ENCODE measurements around the gene DVL1.

DVL1 gene

DNA sequence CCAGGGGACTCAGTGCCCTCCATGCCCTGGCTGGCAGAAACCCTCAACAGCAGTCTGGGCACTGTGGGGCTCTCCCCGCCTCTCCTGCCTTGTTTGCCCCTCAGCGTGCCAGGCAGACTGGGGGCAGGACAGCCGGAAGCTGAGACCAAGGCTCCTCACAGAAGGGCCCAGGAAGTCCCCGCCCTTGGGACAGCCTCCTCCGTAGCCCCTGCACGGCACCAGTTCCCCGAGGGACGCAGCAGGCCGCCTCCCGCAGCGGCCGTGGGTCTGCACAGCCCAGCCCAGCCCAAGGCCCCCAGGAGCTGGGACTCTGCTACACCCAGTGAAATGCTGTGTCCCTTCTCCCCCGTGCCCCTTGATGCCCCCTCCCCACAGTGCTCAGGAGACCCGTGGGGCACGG lies 21.0 kb downstream of the DVL1 start:
- H3K36me3 ChIP-seq (ENCODE audit: insufficient read depth, low read length): no peaks in the 10 kb centered on the region
- H3K4me3 ChIP-seq (ENCODE audit: low read depth in 1 of 2, low read length in 2 of 2): no peak overlapping the region
- peaks cover 0 to 8% of the 10 kb centered on the region in 2 donors for H3K27me3 ChIP-seq (ENCODE audit: control insufficient read depth in 1 of 2, insufficient read depth in 2 of 2, low read length in 2 of 2)
- no peaks in the 10 kb centered on the region for H3K9me3 ChIP-seq (ENCODE audit: low read length)
- H3K9ac ChIP-seq (ENCODE audit: low read length): no peak overlapping the region
- H3K27ac ChIP-seq (ENCODE audit: low read depth, low read length): no peak overlapping the region
- H3K4me1 ChIP-seq (ENCODE audit: insufficient read depth, low read length): peaks cover 17% of the 10 kb centered on the region

GRCh38 chr1:1327291-1327690 lies 21.9 kb downstream of the DVL1 start:
- H3K27ac ChIP-seq (ENCODE audit: low read depth, low read length): no peak overlapping the region
- H3K9ac ChIP-seq (ENCODE audit: low read length): no peak overlapping the region
- no peak overlapping the region for H3K4me3 ChIP-seq (ENCODE audit: low read depth in 1 of 2, low read length in 2 of 2)
- no peaks in the 10 kb centered on the region for H3K9me3 ChIP-seq (ENCODE audit: low read length)
- no peaks in the 10 kb centered on the region for H3K36me3 ChIP-seq (ENCODE audit: insufficient read depth, low read length)
- H3K27me3 ChIP-seq (ENCODE audit: control insufficient read depth in 1 of 2, insufficient read depth in 2 of 2, low read length in 2 of 2): peaks cover 0 to 8% of the 10 kb centered on the region in 2 donors
- peaks cover 18% of the 10 kb centered on the region for H3K4me1 ChIP-seq (ENCODE audit: insufficient read depth, low read length)

DNA sequence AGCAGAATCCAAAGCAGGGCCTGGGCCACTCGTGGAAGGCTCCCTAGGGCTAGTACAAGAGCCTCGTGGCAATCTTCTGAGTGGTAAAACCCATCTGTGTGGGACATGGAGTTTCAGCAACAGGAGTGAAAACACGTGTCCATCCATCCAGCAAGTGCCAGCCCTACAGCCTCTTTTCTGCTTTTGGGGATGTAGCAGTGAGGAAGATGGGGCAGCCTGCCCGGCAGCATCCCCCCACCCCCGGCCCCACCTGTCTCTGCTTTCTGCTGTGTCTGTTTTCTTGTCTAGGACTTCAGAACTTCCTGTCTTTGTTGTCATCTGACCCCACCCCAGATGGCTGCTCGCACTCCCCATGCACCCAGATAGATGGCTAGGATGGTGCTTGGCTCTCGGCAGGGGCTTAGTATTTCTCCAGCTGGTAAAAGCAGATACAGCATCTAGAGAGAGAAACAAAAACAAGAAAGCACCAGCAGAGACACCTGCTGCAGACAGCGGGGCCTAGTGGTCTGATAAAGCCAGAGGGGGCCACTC lies 23.1 kb downstream of the DVL1 start:
- H3K4me1 ChIP-seq (ENCODE audit: insufficient read depth, low read length): peaks cover 24% of the 10 kb centered on the region
- H3K36me3 ChIP-seq (ENCODE audit: insufficient read depth, low read length): no peaks in the 10 kb centered on the region
- no peaks in the 10 kb centered on the region for H3K9me3 ChIP-seq (ENCODE audit: low read length)
- peak overlapping the region in 1 of 2 donors; percentile 77 for H3K4me3 ChIP-seq (ENCODE audit: low read depth in 1 of 2, low read length in 2 of 2)
- H3K27me3 ChIP-seq (ENCODE audit: control insufficient read depth in 1 of 2, insufficient read depth in 2 of 2, low read length in 2 of 2): peaks cover 0 to 6% of the 10 kb centered on the region in 2 donors
- no peak overlapping the region for H3K9ac ChIP-seq (ENCODE audit: low read length)
- no peak overlapping the region for H3K27ac ChIP-seq (ENCODE audit: low read depth, low read length)

GRCh38 chr1:1325288-1326074 lies 23.7 kb downstream of the DVL1 start:
- peak overlapping the region; percentile 88 for H3K27ac ChIP-seq (ENCODE audit: low read depth, low read length)
- peak overlapping the region; percentile 44 for H3K9ac ChIP-seq (ENCODE audit: low read length)
- no peaks in the 10 kb centered on the region for H3K9me3 ChIP-seq (ENCODE audit: low read length)
- H3K4me1 ChIP-seq (ENCODE audit: insufficient read depth, low read length): peaks cover 24% of the 10 kb centered on the region
- H3K4me3 ChIP-seq (ENCODE audit: low read depth in 1 of 2, low read length in 2 of 2): peak overlapping the region; percentile 77 to 91
- no peaks in the 10 kb centered on the region for H3K27me3 ChIP-seq (ENCODE audit: control insufficient read depth in 1 of 2, insufficient read depth in 2 of 2, low read length in 2 of 2)
- H3K36me3 ChIP-seq (ENCODE audit: insufficient read depth, low read length): peaks cover under 1% of the 10 kb centered on the region

- no peaks in the 10 kb centered on the region for H3K27me3 ChIP-seq (ENCODE audit: control insufficient read depth in 1 of 2, insufficient read depth in 2 of 2, low read length in 2 of 2)
- H3K27ac ChIP-seq (ENCODE audit: low read depth, low read length): peak within 1 kb of the TSS; percentile 88
- no peaks in the 10 kb centered on the region for H3K9me3 ChIP-seq (ENCODE audit: low read length)
- H3K36me3 ChIP-seq (ENCODE audit: insufficient read depth, low read length): peaks cover 8% of the 10 kb centered on the region
- peaks cover 24% of the 10 kb centered on the region for H3K4me1 ChIP-seq (ENCODE audit: insufficient read depth, low read length)
- peak within 1 kb of the TSS; percentile 77 to 91 for H3K4me3 ChIP-seq (ENCODE audit: low read depth in 1 of 2, low read length in 2 of 2)
- H3K9ac ChIP-seq (ENCODE audit: low read length): peak within 1 kb of the TSS; percentile 44
These were observed 24.5 kb downstream of the DVL1 start, which contains the start of the genes CPTP and INTS11 for GRCh38 chr1:1324524-1325287. Gene CPTP (plus strand): TSS chr1:1324802. CDS start chr1:1326911, 2,109 bp downstream. Gene INTS11 (minus strand): TSS chr1:1324660. CDS start chr1:1324608, 52 bp downstream.

GRCh38 chr1:1324084-1324523 lies 25.1 kb downstream of the DVL1 start:
- Histone ChIP-seq H3K36me3 (ENCODE audit: insufficient read depth, low read length) (peaks cover 14% of the 10 kb centered on the region), H3K27ac (ENCODE audit: low read depth, low read length) (peak overlapping the region; percentile 86), H3K4me1 (ENCODE audit: insufficient read depth, low read length) (peaks cover 27% of the 10 kb centered on the region), H3K27me3 (ENCODE audit: control insufficient read depth in 1 of 2, insufficient read depth in 2 of 2, low read length in 2 of 2) (no peaks in the 10 kb centered on the region), H3K9ac (ENCODE audit: low read length) (no peak overlapping the region), H3K9me3 (ENCODE audit: low read length) (no peaks in the 10 kb centered on the region), H3K4me3 (ENCODE audit: low read depth in 1 of 2, low read length in 2 of 2) (peak overlapping the region; percentile 59 to 91)

- H3K4me1 ChIP-seq (ENCODE audit: insufficient read depth, low read length): peaks cover 38% of the 10 kb centered on the region
- no peaks in the 10 kb centered on the region for H3K27me3 ChIP-seq (ENCODE audit: control insufficient read depth in 1 of 2, insufficient read depth in 2 of 2, low read length in 2 of 2)
- peaks cover 16% of the 10 kb centered on the region for H3K36me3 ChIP-seq (ENCODE audit: insufficient read depth, low read length)
These were observed 26.3 kb downstream of the DVL1 start for GRCh38 chr1:1322952-1323351.

DNA sequence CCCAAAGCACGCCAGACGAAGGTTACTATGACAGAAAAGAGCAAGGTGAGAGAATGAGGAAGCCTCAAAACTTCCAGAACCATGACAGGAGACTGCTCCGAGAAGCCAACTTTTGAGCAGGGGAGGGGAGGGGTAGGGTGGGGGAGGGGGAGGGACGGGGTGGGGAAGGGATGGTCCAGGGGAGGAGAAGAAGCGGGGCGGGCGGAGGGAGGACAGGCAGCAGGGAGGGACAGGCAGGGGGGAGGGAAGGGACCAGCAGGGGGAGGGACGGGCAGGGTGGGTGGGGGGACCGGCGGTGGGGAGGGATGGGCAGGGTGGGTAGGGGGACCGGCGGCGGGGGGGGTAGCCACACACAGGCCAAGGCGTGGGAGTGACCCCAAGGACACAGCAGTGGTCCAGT lies 26.8 kb downstream of the DVL1 start:
- no peak overlapping the region for H3K9ac ChIP-seq (ENCODE audit: low read length)
- H3K27me3 ChIP-seq (ENCODE audit: control insufficient read depth in 1 of 2, insufficient read depth in 2 of 2, low read length in 2 of 2): no peaks in the 10 kb centered on the region
- peaks cover 44% of the 10 kb centered on the region for H3K4me1 ChIP-seq (ENCODE audit: insufficient read depth, low read length)
- no peaks in the 10 kb centered on the region for H3K9me3 ChIP-seq (ENCODE audit: low read length)
- H3K4me3 ChIP-seq (ENCODE audit: low read depth in 1 of 2, low read length in 2 of 2): no peak overlapping the region
- H3K27ac ChIP-seq (ENCODE audit: low read depth, low read length): no peak overlapping the region
- H3K36me3 ChIP-seq (ENCODE audit: insufficient read depth, low read length): peaks cover 18% of the 10 kb centered on the region

More at GRCh38 chr1:1322952-1323351, 26.3 kb downstream of the DVL1 start:
- Histone ChIP-seq H3K9ac (ENCODE audit: low read length) (no peak overlapping the region), H3K4me3 (ENCODE audit: low read depth in 1 of 2, low read length in 2 of 2) (no peak overlapping the region), H3K27ac (ENCODE audit: low read depth, low read length) (no peak overlapping the region), H3K9me3 (ENCODE audit: low read length) (no peaks in the 10 kb centered on the region)

GRCh38 chr1:1321477-1321876 lies 27.7 kb downstream of the DVL1 start:
- no peak overlapping the region for H3K4me3 ChIP-seq (ENCODE audit: low read depth in 1 of 2, low read length in 2 of 2)
- no peaks in the 10 kb centered on the region for H3K9me3 ChIP-seq (ENCODE audit: low read length)
- H3K4me1 ChIP-seq (ENCODE audit: insufficient read depth, low read length): peaks cover 44% of the 10 kb centered on the region
- no peaks in the 10 kb centered on the region for H3K27me3 ChIP-seq (ENCODE audit: control insufficient read depth in 1 of 2, insufficient read depth in 2 of 2, low read length in 2 of 2)
- no peak overlapping the region for H3K9ac ChIP-seq (ENCODE audit: low read length)
- no peak overlapping the region for H3K27ac ChIP-seq (ENCODE audit: low read depth, low read length)
- peaks cover 22% of the 10 kb centered on the region for H3K36me3 ChIP-seq (ENCODE audit: insufficient read depth, low read length)

DNA sequence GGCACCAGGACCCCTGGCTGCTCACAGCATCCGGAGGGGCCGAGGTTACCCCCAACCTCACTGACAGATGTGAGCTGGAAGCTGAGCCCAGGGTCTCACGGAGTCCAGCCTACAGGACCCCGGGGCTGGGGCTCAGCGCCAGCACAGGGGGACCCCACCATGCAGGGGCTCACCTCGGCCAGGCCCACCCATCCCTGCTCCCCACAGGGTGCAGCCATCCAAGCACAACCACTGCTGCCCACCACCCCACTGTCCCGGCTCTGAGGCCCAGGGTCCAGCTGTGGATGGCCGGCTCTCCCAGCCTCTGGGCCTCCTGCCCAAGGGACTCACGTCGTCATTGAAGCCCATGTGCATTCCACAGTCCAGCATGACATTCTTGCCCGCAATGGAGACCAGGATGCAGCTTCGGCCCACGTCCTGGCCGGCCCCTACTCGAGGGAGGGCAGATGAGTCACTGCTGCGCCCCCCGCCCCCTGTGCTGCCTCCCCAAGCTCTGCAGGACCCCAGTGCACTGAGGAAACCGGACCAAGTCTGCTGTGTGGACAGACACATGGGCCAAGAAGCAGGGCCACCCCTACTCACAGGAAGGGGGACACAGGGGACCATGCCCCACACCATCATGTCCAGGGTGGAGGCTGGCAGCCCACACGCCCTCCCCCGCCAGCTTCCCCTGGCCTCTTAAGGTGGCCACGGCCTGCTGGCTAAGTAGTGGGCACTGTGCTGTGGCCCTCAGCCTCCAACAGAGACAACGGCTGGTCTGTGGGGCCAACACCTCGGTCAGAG lies 28.4 kb downstream of the DVL1 start:
- Histone ChIP-seq H3K36me3 (ENCODE audit: insufficient read depth, low read length) (peaks cover 27% of the 10 kb centered on the region), H3K4me3 (ENCODE audit: low read depth in 1 of 2, low read length in 2 of 2) (no peak overlapping the region), H3K27me3 (ENCODE audit: control insufficient read depth in 1 of 2, insufficient read depth in 2 of 2, low read length in 2 of 2) (no peaks in the 10 kb centered on the region), H3K9me3 (ENCODE audit: low read length) (no peaks in the 10 kb centered on the region), H3K9ac (ENCODE audit: low read length) (no peak overlapping the region), H3K4me1 (ENCODE audit: insufficient read depth, low read length) (peaks cover 39% of the 10 kb centered on the region), H3K27ac (ENCODE audit: low read depth, low read length) (no peak overlapping the region)

GRCh38 chr1:1319646-1319941 lies 29.6 kb downstream of the DVL1 start:
- no peak overlapping the region for H3K4me3 ChIP-seq (ENCODE audit: low read depth in 1 of 2, low read length in 2 of 2)
- H3K9ac ChIP-seq (ENCODE audit: low read length): no peak overlapping the region
- H3K9me3 ChIP-seq (ENCODE audit: low read length): no peaks in the 10 kb centered on the region
- peaks cover 31% of the 10 kb centered on the region for H3K4me1 ChIP-seq (ENCODE audit: insufficient read depth, low read length)
- H3K27me3 ChIP-seq (ENCODE audit: control insufficient read depth in 1 of 2, insufficient read depth in 2 of 2, low read length in 2 of 2): no peaks in the 10 kb centered on the region
- peaks cover 37% of the 10 kb centered on the region for H3K36me3 ChIP-seq (ENCODE audit: insufficient read depth, low read length)
- no peak overlapping the region for H3K27ac ChIP-seq (ENCODE audit: low read depth, low read length)

Data from muscle layer of colon (tissue), 2 donors.